Measurements from ENCODE around the gene POU6F2.

Gene POU6F2

GRCh38 chr7:39128287-39128843 lies 150.7 kb downstream of the POU6F2 start:
- no peak for DNase-seq (ENCODE audit: low read depth)

GRCh38 chr7:39130274-39130673 lies 152.6 kb downstream of the POU6F2 start:
- no peak for DNase-seq (ENCODE audit: low read depth)

GRCh38 chr7:39130857-39131526 lies 153.3 kb downstream of the POU6F2 start:
- DNase-seq (ENCODE audit: low read depth) = no peak

- no peak for DNase-seq (ENCODE audit: low read depth)
These were observed 154.6 kb downstream of the POU6F2 start for GRCh38 chr7:39132306-39132705.

GRCh38 chr7:39133088-39133487 lies 155.4 kb downstream of the POU6F2 start:
- no peak for DNase-seq (ENCODE audit: low read depth)

- DNase-seq (ENCODE audit: low read depth) = no peak
These were observed 159.8 kb downstream of the POU6F2 start for GRCh38 chr7:39137480-39137879.

GRCh38 chr7:39142750-39143149 lies 165.0 kb downstream of the POU6F2 start:
- no peak for DNase-seq (ENCODE audit: low read depth)

GRCh38 chr7:39144420-39144819 lies 166.7 kb downstream of the POU6F2 start:
- no peak for DNase-seq (ENCODE audit: low read depth)

- no peak for DNase-seq (ENCODE audit: low read depth)
These were observed 167.6 kb downstream of the POU6F2 start for GRCh38 chr7:39145283-39145682.

GRCh38 chr7:39145935-39146334 lies 168.2 kb downstream of the POU6F2 start:
- no peak for DNase-seq (ENCODE audit: low read depth)

GRCh38 chr7:39152701-39153100 lies 175.0 kb downstream of the POU6F2 start:
- no peak for DNase-seq (ENCODE audit: low read depth)

- DNase-seq (ENCODE audit: low read depth) = no peak
These were observed 175.4 kb downstream of the POU6F2 start for GRCh38 chr7:39153113-39153512.

- no peak for DNase-seq (ENCODE audit: low read depth)
These were observed 175.9 kb downstream of the POU6F2 start for GRCh38 chr7:39153647-39154046.

GRCh38 chr7:39154815-39155214 lies 177.1 kb downstream of the POU6F2 start:
- DNase-seq (ENCODE audit: low read depth) = no peak

GRCh38 chr7:39158367-39158766 lies 180.7 kb downstream of the POU6F2 start:
- DNase-seq (ENCODE audit: low read depth) = no peak

GRCh38 chr7:39161903-39162302 lies 184.2 kb downstream of the POU6F2 start:
- DNase-seq (ENCODE audit: low read depth) = no peak

- no peak for DNase-seq (ENCODE audit: low read depth)
These were observed 187.2 kb downstream of the POU6F2 start for GRCh38 chr7:39164887-39165286.

GRCh38 chr7:39168403-39169098 lies 190.8 kb downstream of the POU6F2 start:
- DNase-seq (ENCODE audit: low read depth) = no peak

- DNase-seq (ENCODE audit: low read depth) = no peak
These were observed 194.4 kb downstream of the POU6F2 start for GRCh38 chr7:39172137-39172536.

- DNase-seq (ENCODE audit: low read depth) = no peak
These were observed 203.7 kb downstream of the POU6F2 start for GRCh38 chr7:39181398-39181797.

- DNase-seq (ENCODE audit: low read depth) = no peak
These were observed 206.1 kb downstream of the POU6F2 start for GRCh38 chr7:39183796-39184195.

- DNase-seq (ENCODE audit: low read depth) = no peak
These were observed 206.7 kb downstream of the POU6F2 start for GRCh38 chr7:39184391-39184790.

- DNase-seq (ENCODE audit: low read depth) = no peak
These were observed 208.4 kb downstream of the POU6F2 start for GRCh38 chr7:39186131-39186530.

- no peak for DNase-seq (ENCODE audit: low read depth)
These were observed 209.0 kb downstream of the POU6F2 start for GRCh38 chr7:39186671-39187070.
